ENCODE results near the gene SHC2.
"Not testable (repeated sequence)": the region's sequence is repeated elsewhere in the genome, so short reads cannot be mapped to it uniquely, and the experiment has no call there.

SHC2 gene

GRCh38 chr19:436413-436950 is 24.4 kb downstream of the SHC2 start:
- no peaks in the 10 kb centered on the region for H3K4me1 ChIP-seq (ENCODE audit: control insufficient read depth, insufficient read depth, low read length, poor library complexity, severe bottlenecking)
- no peak overlapping the region for H3K27ac ChIP-seq (ENCODE audit: insufficient read depth, low read length, poor library complexity, severe bottlenecking)
- no peaks in the 10 kb centered on the region for H3K36me3 ChIP-seq (ENCODE audit: control insufficient read depth, insufficient read depth, low read length)
- H3K27me3 ChIP-seq (replicated peaks; ENCODE audit: control insufficient read depth, insufficient read depth, low read length, poor library complexity, severe bottlenecking), result no peaks in the 10 kb centered on the region
- no peak for DNase-seq
- no peak overlapping the region for H3K4me3 ChIP-seq (ENCODE audit: insufficient read depth, low read depth, low read length, poor library complexity, severe bottlenecking)
- H3K9me3 ChIP-seq (ENCODE audit: control insufficient read depth, low read length), result no peaks in the 10 kb centered on the region

DNA sequence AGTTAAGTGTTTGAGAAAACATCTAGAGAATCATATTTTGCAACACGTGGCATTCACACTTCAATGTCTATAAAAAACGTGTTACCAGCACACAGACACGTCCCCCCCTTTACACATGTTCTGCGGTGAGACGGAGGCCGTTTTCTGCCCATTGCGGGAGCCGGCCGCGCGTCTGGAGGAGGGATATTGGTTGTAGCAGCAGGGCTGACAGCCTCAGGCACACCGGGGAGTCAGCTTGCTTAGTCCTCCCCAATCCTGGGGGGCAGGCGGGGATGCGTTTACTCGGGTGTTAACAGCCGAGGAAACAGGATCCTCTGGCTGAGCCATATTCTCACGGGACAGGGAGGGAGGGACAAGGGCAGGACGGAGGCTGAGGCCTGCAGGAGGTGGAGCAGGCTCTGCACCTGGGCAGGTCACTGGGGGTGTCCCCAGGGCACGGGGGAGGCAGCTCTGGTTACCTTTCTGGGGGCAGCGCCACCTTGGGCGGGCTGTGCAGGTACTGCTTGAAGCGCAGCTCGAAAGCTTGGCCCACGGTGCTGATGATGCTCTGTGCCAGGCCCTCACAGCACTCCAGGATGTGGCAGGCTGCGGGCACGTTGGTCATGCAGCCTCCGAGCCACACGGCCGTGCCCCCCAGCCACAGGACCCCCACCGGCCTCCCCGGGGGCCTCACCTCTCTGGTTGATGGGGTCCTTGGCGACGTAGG is 25.0 kb downstream of the SHC2 start:
- no peaks in the 10 kb centered on the region for H3K27me3 ChIP-seq (replicated peaks; ENCODE audit: control insufficient read depth, insufficient read depth, low read length, poor library complexity, severe bottlenecking)
- DNase-seq, result no peak
- H3K4me3 ChIP-seq (ENCODE audit: insufficient read depth, low read depth, low read length, poor library complexity, severe bottlenecking), result no peak overlapping the region
- H3K9me3 ChIP-seq (ENCODE audit: control insufficient read depth, low read length), result no peaks in the 10 kb centered on the region
- H3K4me1 ChIP-seq (ENCODE audit: control insufficient read depth, insufficient read depth, low read length, poor library complexity, severe bottlenecking), result no peaks in the 10 kb centered on the region
- no peaks in the 10 kb centered on the region for H3K36me3 ChIP-seq (ENCODE audit: control insufficient read depth, insufficient read depth, low read length)
- no peak overlapping the region for H3K27ac ChIP-seq (ENCODE audit: insufficient read depth, low read length, poor library complexity, severe bottlenecking)

DNA sequence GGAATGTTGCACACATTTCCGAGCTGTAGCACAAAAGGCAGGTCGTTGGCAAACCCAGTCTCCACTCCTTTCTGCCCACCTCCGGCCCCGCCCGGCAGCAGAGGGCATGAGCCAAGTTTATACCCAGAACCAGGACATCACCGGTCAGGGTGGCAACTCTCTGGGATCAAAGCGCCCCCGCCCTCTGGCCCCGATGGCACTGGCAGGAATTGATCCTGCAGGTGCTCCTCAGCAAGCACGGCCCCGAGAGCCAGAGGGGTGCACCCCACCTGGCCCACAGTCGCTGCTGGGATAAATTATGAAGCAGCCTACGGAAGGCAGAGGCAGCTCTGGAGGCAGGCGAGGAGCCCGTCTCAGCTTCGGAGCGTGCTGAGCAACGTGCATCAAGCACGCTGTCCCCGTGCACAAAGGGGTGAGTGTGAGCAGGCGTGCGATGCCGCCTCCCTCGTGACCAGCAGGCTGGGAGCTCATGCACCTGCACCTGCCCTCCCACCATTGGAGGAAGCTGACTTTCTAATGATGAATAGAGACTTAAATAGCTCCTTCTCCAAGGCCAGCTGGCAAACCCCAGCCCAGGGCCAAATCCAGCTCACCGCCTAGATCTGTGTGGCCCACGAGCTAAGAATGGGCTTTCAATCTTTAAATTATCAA is 25.7 kb downstream of the SHC2 start:
- Histone ChIP-seq H3K27me3 (replicated peaks; ENCODE audit: control insufficient read depth, insufficient read depth, low read length, poor library complexity, severe bottlenecking) (no peaks in the 10 kb centered on the region), H3K4me1 (ENCODE audit: control insufficient read depth, insufficient read depth, low read length, poor library complexity, severe bottlenecking) (no peaks in the 10 kb centered on the region), H3K9me3 (ENCODE audit: control insufficient read depth, low read length) (no peaks in the 10 kb centered on the region), H3K27ac (ENCODE audit: insufficient read depth, low read length, poor library complexity, severe bottlenecking) (no peak overlapping the region), H3K36me3 (ENCODE audit: control insufficient read depth, insufficient read depth, low read length) (no peaks in the 10 kb centered on the region), H3K4me3 (ENCODE audit: insufficient read depth, low read depth, low read length, poor library complexity, severe bottlenecking) (no peak overlapping the region)
- DNase-seq, result no peak

DNA sequence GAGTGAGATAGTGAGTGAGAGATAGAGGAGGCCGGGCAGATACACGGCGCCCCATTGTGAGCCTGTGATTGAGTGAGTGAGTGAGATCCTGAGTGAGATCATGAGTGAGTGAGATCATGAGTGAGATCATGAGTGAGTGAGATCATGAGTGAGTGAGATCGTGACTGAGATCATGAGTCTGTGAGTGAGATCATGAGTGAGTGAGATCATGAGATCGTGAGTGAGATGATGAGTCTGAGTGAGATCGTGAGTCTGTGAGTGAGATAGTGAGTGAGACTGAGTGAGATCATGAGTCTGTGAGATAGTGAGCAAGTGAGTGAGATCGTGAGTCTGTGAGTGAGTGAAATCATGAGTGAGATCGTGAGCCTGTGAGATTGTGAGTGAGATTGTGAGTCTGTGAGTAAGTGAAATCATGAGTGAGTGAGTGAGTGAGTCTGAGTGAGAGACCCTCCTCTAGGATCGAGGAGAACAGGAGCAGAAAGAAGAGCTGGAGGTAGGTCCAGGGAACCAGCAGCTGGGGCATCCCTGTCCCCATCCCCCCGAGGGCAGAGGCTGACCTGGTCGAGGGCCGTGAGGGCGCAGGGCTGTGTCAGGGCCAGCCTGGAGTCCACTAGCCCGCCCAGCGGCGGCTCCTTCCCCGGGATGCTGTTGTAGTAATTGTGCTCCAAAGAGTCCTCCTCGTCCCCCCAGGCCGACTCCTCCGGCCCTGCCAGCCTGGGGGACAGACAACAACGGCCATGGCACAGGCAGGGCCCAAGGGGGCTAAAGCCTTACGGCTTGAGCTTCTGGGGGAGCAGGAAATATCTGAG is 26.5 kb downstream of the SHC2 start:
- no peak for DNase-seq
- Histone ChIP-seq H3K27me3 (replicated peaks; ENCODE audit: control insufficient read depth, insufficient read depth, low read length, poor library complexity, severe bottlenecking) (no peaks in the 10 kb centered on the region), H3K4me3 (ENCODE audit: insufficient read depth, low read depth, low read length, poor library complexity, severe bottlenecking) (no peak overlapping the region), H3K4me1 (ENCODE audit: control insufficient read depth, insufficient read depth, low read length, poor library complexity, severe bottlenecking) (no peaks in the 10 kb centered on the region), H3K36me3 (ENCODE audit: control insufficient read depth, insufficient read depth, low read length) (no peaks in the 10 kb centered on the region), H3K9me3 (ENCODE audit: control insufficient read depth, low read length) (no peaks in the 10 kb centered on the region), H3K27ac (ENCODE audit: insufficient read depth, low read length, poor library complexity, severe bottlenecking) (no peak overlapping the region)

DNA sequence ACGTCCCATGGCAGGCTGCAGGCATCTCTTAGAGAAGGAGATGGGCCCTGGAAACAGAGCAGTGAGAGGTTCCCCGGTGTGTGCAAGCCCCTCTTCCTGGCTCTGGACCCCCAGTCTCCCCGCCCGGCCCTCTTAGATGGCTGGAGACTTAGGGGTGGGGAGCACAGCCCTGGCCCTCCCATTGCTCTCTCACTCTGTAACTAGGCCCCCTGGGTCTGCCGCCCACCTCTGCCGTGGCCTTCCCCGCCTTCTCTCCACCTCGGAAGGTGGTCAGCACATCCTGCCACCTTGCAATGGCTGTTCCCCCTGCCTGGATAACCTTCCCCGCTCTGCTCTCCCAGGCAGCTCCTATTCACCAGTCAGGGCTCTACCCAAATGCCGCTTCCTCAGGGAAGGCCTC is 30.1 kb downstream of the SHC2 start:
- H3K27ac ChIP-seq (ENCODE audit: insufficient read depth, low read length, poor library complexity, severe bottlenecking), result no peak overlapping the region
- H3K27me3 ChIP-seq (replicated peaks; ENCODE audit: control insufficient read depth, insufficient read depth, low read length, poor library complexity, severe bottlenecking), result no peaks in the 10 kb centered on the region
- no peak overlapping the region for H3K4me3 ChIP-seq (ENCODE audit: insufficient read depth, low read depth, low read length, poor library complexity, severe bottlenecking)
- H3K4me1 ChIP-seq (ENCODE audit: control insufficient read depth, insufficient read depth, low read length, poor library complexity, severe bottlenecking), result no peaks in the 10 kb centered on the region
- DNase-seq, result no peak
- H3K9me3 ChIP-seq (ENCODE audit: control insufficient read depth, low read length), result no peaks in the 10 kb centered on the region
- no peaks in the 10 kb centered on the region for H3K36me3 ChIP-seq (ENCODE audit: control insufficient read depth, insufficient read depth, low read length)

GRCh38 chr19:428149-428548 is 32.7 kb downstream of the SHC2 start:
- Histone ChIP-seq H3K4me1 (ENCODE audit: control insufficient read depth, insufficient read depth, low read length, poor library complexity, severe bottlenecking) (no peaks in the 10 kb centered on the region), H3K36me3 (ENCODE audit: control insufficient read depth, insufficient read depth, low read length) (no peaks in the 10 kb centered on the region), H3K27me3 (replicated peaks; ENCODE audit: control insufficient read depth, insufficient read depth, low read length, poor library complexity, severe bottlenecking) (no peaks in the 10 kb centered on the region)

GRCh38 chr19:427675-428074 is 33.2 kb downstream of the SHC2 start:
- DNase-seq; H3K27ac ChIP-seq (ENCODE audit: insufficient read depth, low read length, poor library complexity, severe bottlenecking); H3K36me3 ChIP-seq (ENCODE audit: control insufficient read depth, insufficient read depth, low read length); H3K4me3 ChIP-seq (ENCODE audit: insufficient read depth, low read depth, low read length, poor library complexity, severe bottlenecking); H3K9me3 ChIP-seq (ENCODE audit: control insufficient read depth, low read length); H3K27me3 ChIP-seq (replicated peaks; ENCODE audit: control insufficient read depth, insufficient read depth, low read length, poor library complexity, severe bottlenecking); H3K4me1 ChIP-seq (ENCODE audit: control insufficient read depth, insufficient read depth, low read length, poor library complexity, severe bottlenecking): not testable (repeated sequence)

More at GRCh38 chr19:428149-428548, 32.7 kb downstream of the SHC2 start:
- Histone ChIP-seq H3K4me3 (ENCODE audit: insufficient read depth, low read depth, low read length, poor library complexity, severe bottlenecking) (no peak overlapping the region), H3K9me3 (ENCODE audit: control insufficient read depth, low read length) (no peaks in the 10 kb centered on the region), H3K27ac (ENCODE audit: insufficient read depth, low read length, poor library complexity, severe bottlenecking) (no peak overlapping the region)
- DNase-seq, result no peak

GRCh38 chr19:426725-427445 is 33.9 kb downstream of the SHC2 start:
- Histone ChIP-seq H3K9me3 (ENCODE audit: control insufficient read depth, low read length) (no peaks in the 10 kb centered on the region), H3K27ac (ENCODE audit: insufficient read depth, low read length, poor library complexity, severe bottlenecking) (no peak overlapping the region), H3K27me3 (replicated peaks; ENCODE audit: control insufficient read depth, insufficient read depth, low read length, poor library complexity, severe bottlenecking) (no peaks in the 10 kb centered on the region), H3K36me3 (ENCODE audit: control insufficient read depth, insufficient read depth, low read length) (no peaks in the 10 kb centered on the region), H3K4me1 (ENCODE audit: control insufficient read depth, insufficient read depth, low read length, poor library complexity, severe bottlenecking) (no peaks in the 10 kb centered on the region), H3K4me3 (ENCODE audit: insufficient read depth, low read depth, low read length, poor library complexity, severe bottlenecking) (no peak overlapping the region)
- DNase-seq, result no peak

DNA sequence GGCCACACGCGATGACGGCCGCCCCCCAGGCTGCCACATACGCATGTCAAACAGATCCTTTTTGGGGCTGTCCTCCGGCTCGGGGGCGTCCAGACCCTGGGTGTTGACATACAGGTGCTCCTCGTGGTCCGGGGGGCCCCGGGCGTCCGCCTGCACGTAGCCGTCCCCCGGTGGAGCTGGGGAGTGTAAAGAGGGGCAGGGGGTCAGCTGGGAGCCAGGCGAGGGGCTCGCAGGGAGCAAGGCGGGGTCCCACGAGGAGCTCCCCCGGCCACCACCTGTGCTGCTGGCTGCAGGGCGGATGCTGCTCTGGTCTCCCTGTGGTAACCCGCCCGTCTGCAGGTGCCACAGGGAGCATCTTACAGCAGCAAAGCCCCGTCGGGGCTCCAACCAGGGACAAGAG is 35.8 kb downstream of the SHC2 start:
- Histone ChIP-seq H3K4me3 (ENCODE audit: insufficient read depth, low read depth, low read length, poor library complexity, severe bottlenecking) (no peak overlapping the region), H3K36me3 (ENCODE audit: control insufficient read depth, insufficient read depth, low read length) (no peaks in the 10 kb centered on the region), H3K27me3 (replicated peaks; ENCODE audit: control insufficient read depth, insufficient read depth, low read length, poor library complexity, severe bottlenecking) (no peaks in the 10 kb centered on the region), H3K4me1 (ENCODE audit: control insufficient read depth, insufficient read depth, low read length, poor library complexity, severe bottlenecking) (no peaks in the 10 kb centered on the region), H3K27ac (ENCODE audit: insufficient read depth, low read length, poor library complexity, severe bottlenecking) (no peak overlapping the region), H3K9me3 (ENCODE audit: control insufficient read depth, low read length) (no peaks in the 10 kb centered on the region)
- DNase-seq, result no peak
